GM12875 (cell line): ENCODE results near the gene CLDN24.

Experiments
- H3K4me3 ChIP-seq: one replicate; pipeline ENCODE4 v1.5.1; 2011; ENCODE audit warnings: low read depth, low read length, control low read depth
- CTCF ChIP-seq: IDR thresholded peaks from 2 replicates; pipeline ENCODE4 v1.5.1; 2011; ENCODE audit warnings: low read depth, mild to moderate bottlenecking, control low read depth, inconsistent platforms, low read length, moderate library complexity, borderline replicate concordance; ENCODE audit not compliant: insufficient read depth

CLDN24 gene

GRCh38 chr4:183360161-183360919 is 38.1 kb upstream of the CLDN24 start:
- no peak for TF ChIP-seq CTCF
- H3K4me3 ChIP-seq: no peak overlapping the region

GRCh38 chr4:183358215-183358755 is 36.1 kb upstream of the CLDN24 start:
- TF ChIP-seq CTCF: no peak
- no peak overlapping the region for H3K4me3 ChIP-seq

GRCh38 chr4:183356931-183357675 is 34.9 kb upstream of the CLDN24 start:
- TF ChIP-seq CTCF: no peak

GRCh38 chr4:183356173-183356830 is 34.1 kb upstream of the CLDN24 start:
- no peak overlapping the region for H3K4me3 ChIP-seq
- TF ChIP-seq CTCF: no peak

More at GRCh38 chr4:183356931-183357675, 34.9 kb upstream of the CLDN24 start:
- H3K4me3 ChIP-seq: no peak overlapping the region

- H3K4me3 ChIP-seq: no peak overlapping the region
- TF ChIP-seq CTCF: no peak
Measured at GRCh38 chr4:183355405-183355804, 33.2 kb upstream of the CLDN24 start.

GRCh38 chr4:183354219-183354618 is 32.0 kb upstream of the CLDN24 start:
- TF ChIP-seq CTCF: no peak

GRCh38 chr4:183353557-183353956 is 31.3 kb upstream of the CLDN24 start:
- TF ChIP-seq CTCF: no peak
- no peak overlapping the region for H3K4me3 ChIP-seq

More at GRCh38 chr4:183354219-183354618, 32.0 kb upstream of the CLDN24 start:
- no peak overlapping the region for H3K4me3 ChIP-seq
